GM18870 (cell line): ENCODE measurements around the gene PKN1.
"Not testable (repeated sequence)": the region's sequence is repeated elsewhere in the genome, so short reads cannot be mapped to it uniquely, and the experiment has no call there.

Source experiments
- ATAC-seq: cut with Tn5 transposase; IDR thresholded peaks from one replicate; pipeline ENCODE4 v1.9.1; 2021; ENCODE audit warnings: moderate library complexity; ENCODE audit not compliant: unreplicated experiment

The PKN1 gene

DNA sequence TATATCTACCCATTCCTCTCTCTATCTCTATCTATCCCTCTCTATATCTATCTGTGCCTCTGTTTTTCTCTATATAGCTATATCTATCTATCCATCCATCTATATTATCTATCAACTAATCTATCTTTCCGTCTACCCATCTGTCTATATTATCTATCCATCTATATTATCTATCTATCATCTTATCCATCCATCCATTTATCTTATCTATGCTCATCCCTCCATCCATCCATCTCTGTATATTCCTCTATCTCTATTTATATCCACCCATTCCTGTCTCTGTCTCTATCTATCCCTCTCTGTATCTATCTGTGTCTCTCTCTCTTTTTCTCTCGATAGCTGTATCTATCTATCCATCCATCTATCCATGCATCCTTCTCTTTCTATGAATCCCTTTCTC is 27.8 kb downstream of the PKN1 start:
- ATAC-seq: no peak

GRCh38 chr19:14462401-14462800 is 29.3 kb downstream of the PKN1 start:
- ATAC-seq: not testable (repeated sequence)

DNA sequence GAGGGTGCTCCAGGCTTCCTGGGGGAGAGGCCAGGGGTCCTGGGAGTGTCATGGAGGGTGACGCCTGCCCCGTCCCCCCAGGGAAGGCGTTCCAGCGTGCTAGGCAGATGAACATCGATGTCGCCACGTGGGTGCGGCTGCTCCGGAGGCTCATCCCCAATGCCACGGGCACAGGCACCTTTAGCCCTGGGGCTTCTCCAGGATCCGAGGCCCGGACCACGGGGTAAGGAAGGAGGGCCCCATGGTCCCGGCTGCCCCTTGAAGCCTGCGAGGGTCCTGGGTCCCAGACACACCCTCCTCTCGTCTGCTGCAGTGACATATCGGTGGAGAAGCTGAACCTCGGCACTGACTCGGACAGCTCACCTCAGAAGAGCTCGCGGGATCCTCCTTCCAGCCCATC is 30.6 kb downstream of the PKN1 start:
- ATAC-seq: no peak

DNA sequence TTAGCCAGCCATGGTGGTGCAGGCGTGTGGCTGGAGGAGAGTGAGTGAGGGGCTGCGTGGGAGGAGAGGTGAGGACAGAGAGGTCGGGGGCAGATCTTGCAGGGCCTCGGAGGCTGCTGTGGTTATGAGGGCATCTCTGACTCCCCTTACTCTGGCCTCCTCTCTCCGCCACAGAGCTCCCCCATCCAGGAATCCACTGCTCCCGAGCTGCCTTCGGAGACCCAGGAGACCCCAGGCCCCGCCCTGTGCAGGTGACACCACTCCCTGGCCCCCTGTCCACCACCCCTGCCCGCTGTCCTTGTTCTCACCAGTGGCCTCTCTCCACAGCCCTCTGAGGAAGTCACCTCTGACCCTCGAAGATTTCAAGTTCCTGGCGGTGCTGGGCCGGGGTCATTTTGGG is 34.3 kb downstream of the PKN1 start:
- no peak for ATAC-seq

GRCh38 chr19:14467816-14468215 is 34.7 kb downstream of the PKN1 start:
- no peak for ATAC-seq

- ATAC-seq: no peak
Observed at GRCh38 chr19:14470031-14470876, 37.1 kb downstream of the PKN1 start.

- ATAC-seq: no peak
Observed at GRCh38 chr19:14471436-14472187, 38.5 kb downstream of the PKN1 start.

DNA sequence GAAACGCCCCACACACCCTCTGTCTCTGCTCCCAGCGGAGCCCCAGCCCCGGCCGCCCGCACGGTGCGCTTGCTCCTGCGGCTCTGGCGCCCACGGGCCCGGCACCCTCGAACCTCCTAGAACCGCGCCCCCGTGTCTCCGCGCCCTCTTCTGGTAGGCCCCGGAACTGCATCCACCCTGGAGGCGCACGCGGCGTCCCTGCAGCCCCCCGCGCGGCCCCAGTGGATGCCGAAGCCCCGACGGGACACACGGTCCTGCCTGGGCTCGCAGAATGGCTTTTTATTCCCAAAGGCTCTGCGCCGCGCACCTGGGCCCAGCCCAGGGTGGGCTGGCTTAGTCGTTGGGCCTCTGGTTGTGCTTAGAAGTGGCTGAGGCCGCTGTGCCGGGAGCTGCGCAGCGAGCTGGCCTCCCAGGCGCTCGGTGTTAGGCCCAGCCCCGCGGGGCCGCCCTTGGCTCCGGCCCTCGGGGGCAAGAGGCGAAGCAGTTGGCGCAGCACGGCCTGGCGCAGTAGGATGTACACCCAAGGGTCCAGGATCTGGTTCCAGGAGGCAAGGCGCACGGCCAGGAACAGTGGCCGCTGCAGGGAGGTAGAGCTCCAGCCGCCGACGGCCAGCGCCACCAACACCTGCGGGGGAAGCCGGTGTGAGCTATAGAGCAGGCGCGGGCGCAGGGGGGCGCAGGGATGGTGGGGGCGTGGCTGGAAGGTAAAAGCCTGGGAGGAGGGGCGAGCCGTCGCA is 39.3 kb downstream of the PKN1 start:
- no peak for ATAC-seq

GRCh38 chr19:14473073-14473977 is 40.2 kb downstream of the PKN1 start:
- ATAC-seq: no peak

GRCh38 chr19:14473978-14474578 is 41.0 kb downstream of the PKN1 start:
- ATAC-seq: no peak

GRCh38 chr19:14474827-14475226 is 41.7 kb downstream of the PKN1 start:
- ATAC-seq: no peak

DNA sequence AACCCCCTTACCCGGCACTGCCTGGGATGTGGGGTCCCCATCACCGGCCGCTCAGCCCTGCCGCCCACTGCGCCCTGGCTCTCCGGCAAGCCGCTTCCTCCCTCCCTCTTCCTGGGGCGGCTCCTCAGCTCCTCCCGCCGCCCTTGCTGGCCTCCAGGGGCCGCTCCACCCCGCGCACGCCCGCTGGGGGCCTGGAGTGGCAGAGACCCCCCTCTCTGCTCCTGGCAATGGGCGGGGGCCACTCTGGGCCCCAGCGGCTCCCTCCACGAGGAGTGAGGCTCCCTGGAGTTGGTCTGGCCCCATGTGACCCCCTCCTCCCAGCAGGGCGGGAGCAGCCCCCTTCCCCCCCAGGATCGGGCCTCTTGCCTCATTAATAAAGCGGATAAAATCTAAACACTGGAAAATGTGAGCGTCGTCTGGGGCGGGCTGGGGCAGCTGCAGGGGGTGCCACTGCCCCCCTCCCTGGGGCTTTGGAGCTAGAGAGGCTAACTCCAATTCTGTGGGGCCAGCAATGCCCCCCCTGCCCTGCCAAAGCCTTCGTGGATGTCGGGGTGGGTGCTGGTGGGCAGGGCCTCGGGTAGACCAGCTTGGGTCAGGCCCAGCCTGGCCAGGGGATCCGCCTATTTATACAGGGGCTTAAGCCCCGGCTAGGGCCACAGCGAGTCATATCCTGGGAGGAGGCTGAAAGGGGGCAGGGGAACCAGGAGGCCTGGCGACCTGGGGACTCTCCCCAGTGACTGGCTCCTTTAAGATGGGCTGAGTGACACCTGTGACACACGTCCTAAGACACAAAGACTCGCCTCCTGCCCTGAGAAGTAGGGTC is 42.4 kb downstream of the PKN1 start, which contains the start of gene PTGER1:
TSS of gene PTGER1 (minus strand) at position 104 of the 823 bp plus-strand sequence. CDS start 1,034 bp downstream, outside the sequence.
- no peak for ATAC-seq

- ATAC-seq: no peak
Observed at GRCh38 chr19:14476327-14476672, 43.2 kb downstream of the PKN1 start.

- ATAC-seq: no peak
Observed at GRCh38 chr19:14476673-14477401, 43.7 kb downstream of the PKN1 start.

DNA sequence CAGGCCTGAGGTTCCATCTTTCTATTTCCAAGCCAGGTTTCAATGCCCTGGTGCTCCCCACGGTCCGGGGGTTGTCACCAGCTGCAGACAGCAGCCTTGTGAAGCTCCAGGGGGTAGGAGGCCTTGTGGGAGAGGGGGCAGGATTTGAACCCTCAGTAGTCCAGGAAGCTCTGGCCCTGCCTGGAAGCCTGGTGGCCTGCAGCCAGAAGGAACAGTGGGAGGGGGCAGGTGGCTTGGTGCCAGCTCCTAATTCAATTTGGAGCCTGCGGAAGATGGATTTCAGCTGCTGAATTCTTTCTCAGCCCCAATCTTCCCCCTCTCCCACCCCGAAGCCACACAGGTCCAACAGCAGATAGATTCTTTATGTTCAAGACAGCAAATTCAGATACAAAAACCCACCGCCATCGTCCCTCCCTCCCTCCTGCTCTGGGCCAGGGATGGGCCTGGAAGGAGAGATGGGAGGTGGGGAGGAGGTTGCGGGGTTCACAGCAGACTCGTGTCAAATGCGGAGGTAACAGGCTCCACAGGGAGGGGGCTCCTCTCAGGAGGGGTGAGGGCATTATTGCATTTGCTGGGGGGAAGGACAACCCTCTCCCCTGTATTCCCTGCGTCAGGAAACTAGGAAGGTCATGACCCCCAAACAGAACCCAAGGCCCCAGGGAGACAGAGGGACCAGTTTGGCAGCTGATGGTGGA is 44.5 kb downstream of the PKN1 start:
- ATAC-seq: no peak

DNA sequence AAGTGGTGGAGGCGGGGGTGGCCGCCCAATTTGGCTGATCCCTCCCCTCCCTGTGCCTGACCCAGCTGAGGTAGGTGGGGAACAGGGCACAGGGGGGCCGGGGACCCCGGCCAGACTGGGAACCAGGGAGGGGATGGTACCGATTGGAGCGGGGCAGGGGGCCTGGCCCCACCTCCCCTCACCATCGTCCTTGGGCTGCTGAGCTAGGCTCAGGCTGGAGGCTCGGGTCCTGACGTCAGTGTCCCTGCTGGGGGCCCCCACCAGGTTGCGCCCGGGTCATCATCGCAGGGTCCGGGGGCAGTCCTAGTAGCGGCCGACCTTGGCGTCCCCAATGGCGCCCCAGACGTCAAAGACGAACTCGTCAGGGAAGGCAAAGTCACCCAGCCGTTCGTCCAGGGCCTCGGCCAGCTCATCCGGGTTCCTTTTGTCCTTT is 45.0 kb downstream of the PKN1 start:
- no peak for ATAC-seq

- ATAC-seq: no peak
Observed at GRCh38 chr19:14479309-14479974, 46.3 kb downstream of the PKN1 start.
